Glomerular visceral epithelial cell (primary cell): ENCODE results near the gene WHAMM.
A peak's percentile ranks its signal among the peaks of the same experiment; 100 is the strongest.
"Not testable (repeated sequence)": the region's sequence is repeated elsewhere in the genome, so short reads cannot be mapped to it uniquely, and the experiment has no call there.

ENCODE experiments used
- DNase-seq: peaks from one replicate; pipeline ENCODE4 v3.0.0-alpha.2; 2016; ENCODE audit errors: extremely low spot score

WHAMM gene

GRCh38 chr15:82865981-82866380, 56.6 kb downstream of the WHAMM start:
- not testable (repeated sequence) for DNase-seq

GRCh38 chr15:82870727-82871320, 61.4 kb downstream of the WHAMM start:
- no peak for DNase-seq

DNA sequence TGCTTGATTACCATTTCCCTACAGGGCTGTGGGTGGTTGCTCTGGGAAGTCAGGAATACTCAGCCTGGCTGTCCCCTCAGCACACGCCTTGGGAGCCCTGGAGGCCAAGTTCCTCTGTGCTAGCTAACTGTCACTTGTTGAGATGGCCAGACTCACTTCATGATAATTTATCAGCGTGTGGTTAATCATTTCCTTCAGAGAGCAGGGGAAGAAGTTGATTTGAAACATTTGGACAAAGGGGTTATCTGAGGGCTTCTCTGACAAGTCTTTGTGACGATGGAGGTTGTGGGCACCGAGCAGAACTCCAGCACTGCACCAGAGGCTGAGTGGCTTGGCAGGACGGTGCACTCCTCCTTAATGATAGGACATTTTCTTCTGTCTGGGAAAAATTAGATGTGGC, 61.9 kb downstream of the WHAMM start:
- DNase-seq = no peak

DNA sequence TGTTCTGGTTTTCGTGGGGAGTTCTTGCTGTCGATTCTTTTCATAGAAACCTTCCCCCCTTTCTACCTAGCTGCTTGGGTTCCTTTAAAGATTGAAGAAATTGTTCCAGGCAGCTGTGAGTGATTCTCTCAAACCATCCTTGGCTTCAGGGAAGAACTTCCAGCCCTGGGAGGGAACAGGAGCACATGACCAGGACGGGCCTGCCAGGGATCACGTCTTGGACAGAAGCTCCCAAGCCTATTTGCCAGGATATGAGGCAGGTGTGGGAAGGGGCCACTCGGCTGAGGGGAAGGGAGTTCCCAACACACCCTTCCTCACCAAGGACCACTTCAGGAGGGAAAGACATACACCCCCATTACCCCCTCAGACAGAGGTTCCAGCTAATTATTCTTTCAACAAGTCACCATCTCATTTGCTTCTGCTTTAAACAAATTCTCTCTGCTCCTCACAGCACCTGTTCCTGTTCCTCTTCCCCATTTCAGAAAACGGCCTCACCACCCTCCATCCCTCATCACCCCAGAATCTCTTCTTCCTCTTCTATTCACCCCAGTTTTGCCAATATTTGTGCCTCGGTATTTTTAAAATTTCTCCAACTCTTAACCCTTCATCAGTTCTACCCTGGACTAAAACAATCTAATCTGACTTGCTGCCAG, 62.5 kb downstream of the WHAMM start:
- no peak for DNase-seq

DNA sequence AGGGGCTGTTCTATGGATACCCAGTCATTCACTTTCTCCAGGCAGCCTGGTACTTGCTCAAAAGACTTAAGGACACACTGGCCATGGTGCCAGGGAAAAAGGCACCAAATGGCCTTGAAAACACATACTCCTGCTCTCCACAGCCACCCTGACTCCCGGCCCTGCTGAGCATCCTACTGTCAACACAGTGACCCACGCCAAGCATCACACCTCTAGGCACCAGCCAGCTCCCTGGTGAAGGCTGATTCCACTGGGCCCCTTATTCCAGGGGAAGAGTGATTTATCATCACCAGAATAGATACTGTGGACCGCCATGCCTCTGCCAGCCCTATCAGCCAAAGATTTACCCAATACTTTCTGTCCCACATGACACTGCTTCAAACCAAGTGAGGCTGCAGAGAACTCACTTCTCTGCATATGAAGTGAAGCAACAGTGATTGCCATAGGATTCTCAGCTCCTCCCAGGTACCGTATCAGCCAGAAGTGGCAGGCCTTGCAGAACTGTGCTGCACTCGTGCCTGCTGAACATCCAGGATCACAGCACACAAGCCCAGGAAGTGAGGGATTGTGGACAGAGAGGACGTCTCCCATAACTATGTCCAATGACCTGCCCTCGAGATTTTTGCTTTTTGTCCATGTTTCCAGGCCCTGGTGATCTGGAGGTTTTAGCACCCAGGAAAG, 63.7 kb downstream of the WHAMM start:
- DNase-seq = no peak

GRCh38 chr15:82874267-82874666, 64.8 kb downstream of the WHAMM start:
- DNase-seq = no peak

DNA sequence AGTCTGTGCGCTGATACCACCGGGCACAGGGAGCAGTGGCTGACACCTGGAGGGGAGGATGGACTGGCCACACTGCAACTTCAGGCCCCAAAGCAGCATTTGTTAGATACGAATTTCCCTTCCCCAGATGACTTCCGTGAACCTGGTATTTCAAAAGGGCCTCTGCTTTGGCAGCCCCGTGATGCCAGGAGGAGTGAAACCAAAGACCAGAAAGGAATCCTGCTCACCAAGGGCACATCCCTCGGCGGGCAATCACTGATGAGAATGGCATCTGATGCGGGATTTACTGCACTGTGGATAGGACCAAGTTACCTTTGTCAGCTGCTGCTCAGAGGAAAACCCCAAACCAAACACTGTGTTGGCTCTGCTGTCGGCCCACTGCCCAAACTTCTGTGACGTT, 65.5 kb downstream of the WHAMM start:
- no peak for DNase-seq

- DNase-seq = peak; percentile 26
Measured at GRCh38 chr15:82875411-82876003, 66.1 kb downstream of the WHAMM start.

DNA sequence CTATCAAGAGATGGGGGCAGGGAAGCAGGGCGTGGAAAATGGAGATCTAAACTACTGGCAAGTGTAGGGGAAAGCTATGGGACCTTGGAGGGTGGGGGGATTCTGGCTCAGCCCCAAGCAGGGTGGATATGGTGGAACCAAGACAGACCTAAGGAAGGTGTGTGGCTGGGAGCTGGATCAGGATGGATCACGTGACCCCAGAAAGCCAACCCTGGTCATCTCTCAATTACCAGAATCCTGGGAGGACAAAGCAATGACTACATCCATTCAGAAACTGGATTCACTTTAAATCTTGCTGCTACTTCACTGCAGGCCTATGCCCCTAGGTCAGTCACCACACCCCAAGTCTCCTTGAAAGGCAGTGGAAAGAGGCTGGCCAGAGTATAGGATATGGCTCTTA, 68.4 kb downstream of the WHAMM start:
- DNase-seq = no peak

- DNase-seq = no peak
Measured at GRCh38 chr15:82878325-82878724, 68.9 kb downstream of the WHAMM start.

DNA sequence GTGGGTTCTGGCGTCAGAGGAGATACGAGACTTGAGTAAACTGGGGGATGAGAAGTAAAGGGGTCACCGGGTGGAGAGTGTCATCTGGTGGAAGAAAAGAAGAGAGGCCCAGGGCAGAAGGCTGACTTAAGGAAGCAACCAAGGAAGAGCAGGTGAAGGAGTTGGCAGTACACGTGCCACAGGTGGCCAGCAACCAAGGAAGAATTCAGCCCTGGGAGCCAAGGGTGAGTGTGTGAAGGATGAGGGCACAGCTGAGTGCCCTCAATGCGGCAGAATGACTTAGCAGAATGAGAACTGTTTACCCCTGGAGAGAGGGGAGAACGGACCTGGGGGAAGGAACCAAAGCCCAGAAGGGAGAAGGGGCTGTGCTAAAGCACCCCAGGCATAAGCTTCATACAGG, 71.3 kb downstream of the WHAMM start:
- no peak for DNase-seq

- no peak for DNase-seq
Measured at GRCh38 chr15:82881747-82882146, 72.3 kb downstream of the WHAMM start.

DNA sequence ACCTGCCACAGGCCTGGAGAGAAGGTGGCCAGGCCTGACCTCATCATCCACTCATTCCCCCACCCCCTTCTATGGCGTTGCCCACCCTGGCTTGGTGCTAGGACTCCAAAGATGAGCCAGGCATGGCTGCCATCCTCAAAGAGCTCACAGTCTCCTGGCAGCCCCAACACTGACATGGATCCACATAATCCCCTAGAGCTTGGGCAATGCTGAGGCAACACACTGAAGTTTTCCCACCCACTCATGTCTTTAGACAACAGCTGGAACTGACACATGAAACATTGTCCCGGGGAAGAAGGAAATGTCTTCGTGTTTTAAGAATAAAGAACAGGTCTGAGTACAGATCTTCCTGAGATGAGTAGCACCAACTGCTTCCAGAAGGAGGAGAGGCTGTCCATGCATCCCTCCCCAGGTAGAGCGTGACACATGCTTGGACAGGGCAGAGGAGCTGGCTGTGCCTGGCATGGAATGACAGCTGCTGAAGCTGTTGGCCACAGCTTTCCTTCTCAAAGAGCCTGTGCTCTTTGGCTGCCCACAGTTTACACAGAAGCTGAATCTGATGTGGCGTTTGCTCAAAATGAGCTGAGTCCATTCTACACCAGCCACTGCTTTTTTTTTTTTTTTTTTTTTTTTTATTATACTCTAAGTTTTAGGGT, 73.0 kb downstream of the WHAMM start:
- no peak for DNase-seq
